Gastroesophageal sphincter (tissue), 4 donors: ENCODE data around the gene VDR. TPM values are rescaled to one million over a fixed set of nuclear protein-coding genes. Genes with fewer than 3 reads are reported as not detected.

Source experiments
- ATAC-seq: fragments of 150-250 bp; one replicate; pipeline ENCODE4 v1.9.1; 2016; ENCODE audit warnings: mild to moderate bottlenecking, moderate library complexity
- H3K27ac ChIP-seq, 4 donors: fragments of 200-600 bp; sonication (generic) in 3 of 4; 1 replicate in 3 of 4; 2 replicates in 1 of 4; pipeline ENCODE4 v1.5.1; 2016 to 2019
- H3K27me3 ChIP-seq: fragments of 200-600 bp; sonication (generic); one replicate; pipeline ENCODE4 v1.5.1; 2019
- H3K36me3 ChIP-seq, 2 donors: fragments of 200-600 bp; sonication (generic); one replicate each; pipeline ENCODE4 v1.5.1; 2019; ENCODE audit warnings: control low read depth in 1 of 2
- H3K4me1 ChIP-seq, 3 donors: fragments of 200-600 bp; sonication (generic); 1 replicate in 2 of 3; 2 replicates in 1 of 3; pipeline ENCODE4 v1.5.1; 2016 to 2019; ENCODE audit warnings: control low read depth in 2 of 3
- H3K4me3 ChIP-seq, 2 donors: fragments of 200-600 bp; sonication (generic); one replicate each; pipeline ENCODE4 v1.5.1; 2019; ENCODE audit warnings: mild to moderate bottlenecking in 1 of 2, moderate library complexity in 1 of 2
- H3K9me3 ChIP-seq, 3 donors: fragments of 200-600 bp; sonication (generic); one replicate each; pipeline ENCODE4 v1.5.1; 2017 to 2019; ENCODE audit warnings: control low read depth in 2 of 3
- CTCF ChIP-seq, 4 experiments: fragments of 200-600 bp in 2 of 4; fragments of 450-650 bp in 2 of 4; sonication (generic) in 1 of 4; IDR thresholded peaks; one replicate each; pipeline ENCODE4 v1.5.1; 2017 to 2019; ENCODE audit warnings: antibody characterized with exemption in 4 of 4, mild to moderate bottlenecking in 2 of 4, moderate library complexity in 2 of 4
- EP300 ChIP-seq: sonication (generic); formaldehyde crosslinking; IDR thresholded peaks from one replicate; pipeline ENCODE4 v1.6.1; 2017; ENCODE audit warnings: antibody characterized with exemption, mild to moderate bottlenecking
- POLR2A ChIP-seq, 2 donors: fragments of 450-650 bp; IDR thresholded peaks; one replicate each; pipeline ENCODE4 v1.6.1; 2017; ENCODE audit warnings: antibody characterized with exemption in 2 of 2, mild to moderate bottlenecking in 2 of 2, moderate library complexity in 1 of 2
- POLR2AphosphoS5 ChIP-seq: sonication (generic); formaldehyde crosslinking; IDR thresholded peaks from one replicate; pipeline ENCODE4 v1.6.1; 2017; ENCODE audit warnings: antibody characterized with exemption
- WGBS, 2 donors: methylation state at CpG; one replicate each; pipeline ENCODE4 v1.1.5; 2018; ENCODE audit warnings: low coverage in 1 of 2; 5-methylcytosine and 5-hydroxymethylcytosine counted together
- total RNA-seq, 4 donors: library from RNA; depleted of rRNA; stranded (reverse); fragments of >200 nt; gene quantifications; one replicate each; pipeline ENCODE4 v1.1.0, GENCODE V29; 2016

Gene VDR
- total RNA-seq, 4 donors from 2014 or later: 1.2 to 5.5 (median 1.6) TPM

- H3K36me3 ChIP-seq: no peaks in the 10 kb centered on the region
- no peaks in the 10 kb centered on the region for H3K4me1 ChIP-seq
- H3K9me3 ChIP-seq: no peaks in the 10 kb centered on the region
- 60 to 100% methylated on average over 1 to 4 of the region's 4 CpGs for WGBS, 2 donors
- no peak for TF ChIP-seq POLR2AphosphoS5
- no peak for TF ChIP-seq POLR2A (IDR thresholded peaks at IDR 0.05)
- TF ChIP-seq CTCF (IDR thresholded peaks at IDR 0.05): no peak
- TF ChIP-seq EP300: no peak
- H3K27me3 ChIP-seq: peaks cover 9% of the 10 kb centered on the region
- ATAC-seq: no peak
- H3K4me3 ChIP-seq: no peak overlapping the region
- no peak overlapping the region for H3K27ac ChIP-seq
Measured at GRCh38 chr12:47912556-47912955, 7.8 kb upstream of the VDR start.

GRCh38 chr12:47910981-47911380 lies 6.2 kb upstream of the VDR start:
- H3K36me3 ChIP-seq: no peaks in the 10 kb centered on the region
- no peak overlapping the region for H3K4me3 ChIP-seq
- H3K9me3 ChIP-seq: no peaks in the 10 kb centered on the region
- no peak for TF ChIP-seq POLR2AphosphoS5
- no peak for TF ChIP-seq CTCF (IDR thresholded peaks at IDR 0.05)
- no peak for TF ChIP-seq EP300
- TF ChIP-seq POLR2A (IDR thresholded peaks at IDR 0.05): no peak
- H3K27me3 ChIP-seq: peaks cover 9% of the 10 kb centered on the region
- ATAC-seq: no peak
- H3K27ac ChIP-seq: no peak overlapping the region
- H3K4me1 ChIP-seq: no peaks in the 10 kb centered on the region

DNA sequence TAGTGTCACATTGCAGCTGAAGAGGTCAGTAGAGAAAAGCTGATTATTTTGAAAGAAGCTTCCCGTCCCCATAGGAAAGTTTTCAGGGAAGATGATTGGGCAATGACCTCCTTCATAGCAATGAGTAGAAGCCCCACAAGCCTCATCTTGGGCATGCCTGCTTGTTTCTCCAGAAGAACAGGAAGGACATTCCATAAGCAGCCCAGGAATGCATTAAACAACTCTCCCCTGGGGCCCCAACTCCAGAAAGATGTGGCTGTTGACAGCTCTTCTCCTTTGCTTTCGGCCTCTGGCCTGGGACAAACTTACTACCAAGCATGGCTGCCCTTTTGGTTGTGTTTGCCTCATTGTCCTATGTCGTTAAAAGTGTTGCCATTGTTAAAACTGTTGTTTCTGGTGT lies 5.7 kb upstream of the VDR start:
- WGBS, 2 donors: 44 to 58% methylated on average over 2 to 3 of the region's 3 CpGs
- Histone ChIP-seq H3K4me3 (no peak overlapping the region), H3K9me3 (no peaks in the 10 kb centered on the region), H3K4me1 (peaks cover 0 to 4% (median 3%) of the 10 kb centered on the region in 3 donors), H3K36me3 (no peaks in the 10 kb centered on the region), H3K27ac (no peak overlapping the region), H3K27me3 (peaks cover 9% of the 10 kb centered on the region)
- no peak for TF ChIP-seq EP300
- no peak for TF ChIP-seq CTCF (IDR thresholded peaks at IDR 0.05)
- TF ChIP-seq POLR2AphosphoS5: no peak
- TF ChIP-seq POLR2A (IDR thresholded peaks at IDR 0.05): no peak
- ATAC-seq: no peak

GRCh38 chr12:47909839-47910465 lies 5.2 kb upstream of the VDR start:
- Histone ChIP-seq H3K9me3 (no peaks in the 10 kb centered on the region), H3K27me3 (peaks cover 9% of the 10 kb centered on the region), H3K27ac (no peak overlapping the region), H3K36me3 (no peaks in the 10 kb centered on the region), H3K4me1 (peaks cover 0 to 9% (median 7%) of the 10 kb centered on the region in 3 donors), H3K4me3 (no peak overlapping the region)
- WGBS, 2 donors: 80 to 82% methylated on average over 1 to 3 of the region's 4 CpGs
- TF ChIP-seq EP300 (no peak), CTCF (IDR thresholded peaks at IDR 0.05) (no peak), POLR2A (IDR thresholded peaks at IDR 0.05) (no peak), POLR2AphosphoS5 (no peak)
- no peak for ATAC-seq

- H3K4me3 ChIP-seq: no peak overlapping the region
- TF ChIP-seq POLR2AphosphoS5 (no peak), POLR2A (IDR thresholded peaks at IDR 0.05) (no peak), CTCF (IDR thresholded peaks at IDR 0.05) (no peak), EP300 (no peak)
- H3K27ac ChIP-seq: no peak overlapping the region
- ATAC-seq: no peak
- peaks cover 4% of the 10 kb centered on the region for H3K27me3 ChIP-seq
- H3K9me3 ChIP-seq: no peaks in the 10 kb centered on the region
- H3K4me1 ChIP-seq: peaks cover 0 to 21% (median 15%) of the 10 kb centered on the region in 3 donors
- no peaks in the 10 kb centered on the region for H3K36me3 ChIP-seq
Measured at GRCh38 chr12:47908738-47909137, 3.9 kb upstream of the VDR start.
